Measurements from ENCODE around the gene MAP4K3.

- TF ChIP-seq CREM (IDR thresholded peaks at IDR 0.05; ENCODE audit: low read depth) (no peak), ATF4 (CRISPR knock-in tag; IDR thresholded peaks at IDR 0.05) (no peak), CTCF (IDR thresholded peaks at IDR 0.05 in 2 of 3, conservative IDR thresholded peaks at IDR 0.05 in 1 of 3; ENCODE audit: insufficient read depth in 2 of 3, low read depth in 1 of 3, low read length in 3 of 3) (no peak), ZNF41 (CRISPR knock-in tag; conservative IDR thresholded peaks at IDR 0.05) (no peak), RAD51 (IDR thresholded peaks at IDR 0.05; ENCODE audit: borderline replicate concordance, low read depth) (no peak), CHD1 (IDR thresholded peaks at IDR 0.05; ENCODE audit: low read length) (no peak), ZNF589 (CRISPR knock-in tag; IDR thresholded peaks at IDR 0.05; ENCODE audit: low read depth) (no peak), STAT6 (CRISPR knock-in tag; IDR thresholded peaks at IDR 0.05) (no peak), MYC (IDR thresholded peaks at IDR 0.05; ENCODE audit: low read depth, low read length) (no peak), MYC (CRISPR knock-in tag; IDR thresholded peaks at IDR 0.05; ENCODE audit: borderline replicate concordance, low read depth) (no peak), SRSF9 (IDR thresholded peaks at IDR 0.05; ENCODE audit: borderline replicate concordance, low read depth, low read length) (no peak), CBX1 (IDR thresholded peaks at IDR 0.05; ENCODE audit: low read depth) (no peak)
Observed at GRCh38 chr2:39256040-39256439, 181.0 kb downstream of the MAP4K3 start.
